ENCODE data around the gene FAM120B. TPM values are rescaled to one million over a fixed set of nuclear protein-coding genes. Genes with fewer than 3 reads are reported as not detected.
A peak's percentile ranks its signal among the peaks of the same experiment; 100 is the strongest.

The FAM120B gene
- polyA plus RNA-seq, 1 experiment: 8.8 TPM

DNA sequence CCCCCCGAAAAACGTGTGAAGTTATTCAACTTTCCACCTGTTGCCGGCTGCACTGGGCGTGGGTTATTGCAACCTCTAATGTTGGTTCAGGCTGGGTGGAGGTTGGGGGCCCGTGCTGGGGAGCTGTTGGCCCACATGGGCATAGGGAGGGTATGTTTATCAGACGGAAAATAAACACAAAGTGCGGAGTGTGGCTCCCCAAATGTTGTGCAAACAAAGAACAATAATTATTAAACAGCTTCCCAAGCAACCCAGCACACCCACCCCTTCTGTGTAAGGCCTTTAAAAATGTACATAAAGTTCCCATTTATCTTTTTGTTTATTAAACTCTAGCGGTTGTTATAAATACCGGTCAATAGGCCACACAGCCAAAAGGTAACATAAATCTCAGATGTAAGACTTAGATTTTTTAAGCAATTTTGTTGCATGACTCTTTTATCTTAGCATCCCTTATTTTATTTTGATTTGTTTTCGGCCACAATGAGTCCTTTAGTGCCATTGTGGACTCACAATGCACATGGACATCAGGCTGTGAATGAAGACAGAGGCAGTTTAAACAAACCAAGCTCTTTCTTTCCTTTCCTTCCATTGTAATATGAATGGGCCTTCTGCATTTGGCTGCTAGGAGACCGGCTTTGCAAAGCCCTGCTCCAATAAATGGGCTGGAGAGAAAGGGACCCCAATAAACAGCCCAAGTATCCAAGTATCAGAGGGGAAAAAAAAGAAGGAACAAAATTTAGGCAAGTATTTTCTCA is 8.8 kb upstream of the FAM120B start:
- peaks cover 34% of the 10 kb centered on the region for H3K27me3 ChIP-seq (ENCODE audit: control insufficient read depth, insufficient read depth, low read length)
- TF ChIP-seq, protein P1, sequence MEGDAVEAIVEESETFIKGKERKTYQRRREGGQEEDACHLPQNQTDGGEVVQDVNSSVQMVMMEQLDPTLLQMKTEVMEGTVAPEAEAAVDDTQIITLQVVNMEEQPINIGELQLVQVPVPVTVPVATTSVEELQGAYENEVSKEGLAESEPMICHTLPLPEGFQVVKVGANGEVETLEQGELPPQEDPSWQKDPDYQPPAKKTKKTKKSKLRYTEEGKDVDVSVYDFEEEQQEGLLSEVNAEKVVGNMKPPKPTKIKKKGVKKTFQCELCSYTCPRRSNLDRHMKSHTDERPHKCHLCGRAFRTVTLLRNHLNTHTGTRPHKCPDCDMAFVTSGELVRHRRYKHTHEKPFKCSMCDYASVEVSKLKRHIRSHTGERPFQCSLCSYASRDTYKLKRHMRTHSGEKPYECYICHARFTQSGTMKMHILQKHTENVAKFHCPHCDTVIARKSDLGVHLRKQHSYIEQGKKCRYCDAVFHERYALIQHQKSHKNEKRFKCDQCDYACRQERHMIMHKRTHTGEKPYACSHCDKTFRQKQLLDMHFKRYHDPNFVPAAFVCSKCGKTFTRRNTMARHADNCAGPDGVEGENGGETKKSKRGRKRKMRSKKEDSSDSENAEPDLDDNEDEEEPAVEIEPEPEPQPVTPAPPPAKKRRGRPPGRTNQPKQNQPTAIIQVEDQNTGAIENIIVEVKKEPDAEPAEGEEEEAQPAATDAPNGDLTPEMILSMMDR (IDR thresholded peaks at IDR 0.05; ENCODE audit: insufficient read depth, low read depth, low read length): no peak
- CTCF ChIA-PET: interaction anchor here (2.2 kb wide), 1 partner anchor 219 kb away, joined by 5 read pairs; no protein-coding TSS in a partner anchor

DNA sequence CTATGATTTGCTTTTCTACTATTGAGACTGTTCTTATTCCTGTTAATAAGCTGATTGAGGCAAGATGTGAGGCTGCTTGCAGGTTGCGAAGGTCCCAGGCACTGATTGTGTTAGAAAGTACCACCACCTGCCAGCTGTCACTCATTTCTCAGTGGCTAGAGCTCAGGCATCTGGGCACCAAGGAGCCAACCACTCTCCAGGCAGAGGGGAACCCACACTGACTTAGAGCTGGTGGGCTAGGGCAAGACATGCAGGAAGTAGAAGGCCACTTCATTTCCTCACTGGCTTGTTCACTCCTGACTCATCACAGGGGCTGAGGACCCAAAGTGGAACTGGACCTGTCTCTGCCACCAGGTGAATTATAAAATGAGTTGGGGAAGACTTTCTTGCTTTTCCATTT is 7.9 kb upstream of the FAM120B start:
- H3K27me3 ChIP-seq (ENCODE audit: control insufficient read depth, insufficient read depth, low read length): peaks cover 28% of the 10 kb centered on the region
- POLR2A ChIA-PET: no interaction called here
- no peaks in the 10 kb centered on the region for H3K36me3 ChIP-seq (ENCODE audit: control insufficient read depth, insufficient read depth, low read length)
- no peak for DNase-seq (ENCODE audit: low read depth)
- TF ChIP-seq, protein P1 (IDR thresholded peaks at IDR 0.05; ENCODE audit: insufficient read depth, low read depth, low read length): no peak
- H3K4me3 ChIP-seq (ENCODE audit: low read depth, low read length): no peak overlapping the region
- CTCF ChIA-PET: interaction anchor here (0.5 kb wide), 1 partner anchor 38 kb away, joined by 3 read pairs; no protein-coding TSS in a partner anchor

More for the DNA sequence above, 8.8 kb upstream of the FAM120B start:
- no peak for DNase-seq (ENCODE audit: low read depth)
- no peak overlapping the region for H3K4me3 ChIP-seq (ENCODE audit: low read depth, low read length)
- no peaks in the 10 kb centered on the region for H3K36me3 ChIP-seq (ENCODE audit: control insufficient read depth, insufficient read depth, low read length)
- POLR2A ChIA-PET: no interaction called here

DNA sequence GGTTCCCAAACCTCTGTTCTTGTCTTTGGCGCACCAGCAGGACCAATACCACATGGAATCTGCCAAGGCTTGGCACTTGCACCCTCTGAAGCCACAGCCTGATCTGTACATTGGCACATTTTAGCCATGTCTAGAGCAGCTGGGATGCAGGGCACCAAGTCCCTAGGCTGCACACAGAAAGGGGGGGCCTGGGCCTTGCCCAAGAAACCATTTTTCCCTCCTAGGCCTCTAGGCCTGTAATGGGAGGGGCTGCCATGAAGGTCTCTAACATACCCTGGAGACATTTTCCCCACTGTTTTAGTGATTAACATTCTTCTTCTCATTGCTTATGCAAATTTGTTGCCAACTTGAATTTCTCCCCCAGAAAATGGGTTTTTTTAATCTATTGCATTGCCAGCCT is 5.4 kb upstream of the FAM120B start:
- Histone ChIP-seq H3K36me3 (ENCODE audit: control insufficient read depth, insufficient read depth, low read length) (no peaks in the 10 kb centered on the region), H3K27me3 (ENCODE audit: control insufficient read depth, insufficient read depth, low read length) (peaks cover 11% of the 10 kb centered on the region), H3K4me3 (ENCODE audit: low read depth, low read length) (no peak overlapping the region)
- POLR2A ChIA-PET: no interaction called here
- no peak for DNase-seq (ENCODE audit: low read depth)
- CTCF ChIA-PET: no interaction called here
- TF ChIP-seq, protein P1 (IDR thresholded peaks at IDR 0.05; ENCODE audit: insufficient read depth, low read depth, low read length): no peak

DNA sequence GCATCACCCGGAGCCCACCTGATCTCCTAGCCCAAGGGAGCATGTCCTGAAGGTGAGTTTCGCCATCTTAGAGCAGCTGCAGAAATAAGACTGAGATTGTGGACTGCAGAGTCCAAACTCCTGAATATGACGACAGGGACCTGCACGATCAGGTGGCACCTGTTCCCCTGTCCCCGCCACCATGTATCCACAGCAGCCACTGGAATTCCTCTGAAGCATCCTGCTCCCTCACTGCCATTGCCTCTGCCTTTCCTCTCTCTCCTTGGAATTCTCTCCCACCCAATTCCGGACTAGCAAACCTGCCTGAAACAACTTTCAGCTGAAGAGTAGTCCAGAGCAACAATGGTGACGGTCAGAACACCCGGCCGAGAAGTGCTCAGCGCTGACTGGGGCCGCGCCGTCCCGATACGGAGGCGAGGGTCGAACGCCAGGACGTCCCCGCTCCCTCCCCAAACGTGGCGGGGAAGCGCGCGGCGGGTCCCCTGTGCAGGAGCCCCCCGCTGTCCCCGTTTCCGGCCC is 694 bp upstream of the FAM120B start:
- H3K4me3 ChIP-seq (ENCODE audit: low read depth, low read length): peak overlapping the region; percentile 93
- POLR2A ChIA-PET: no interaction called here
- no peaks in the 10 kb centered on the region for H3K27me3 ChIP-seq (ENCODE audit: control insufficient read depth, insufficient read depth, low read length)
- no peaks in the 10 kb centered on the region for H3K36me3 ChIP-seq (ENCODE audit: control insufficient read depth, insufficient read depth, low read length)
- DNase-seq (ENCODE audit: low read depth): no peak
- CTCF ChIA-PET: interaction anchor here (0.8 kb wide), 1 partner anchor 474 kb away, joined by 3 read pairs; no protein-coding TSS in a partner anchor
- TF ChIP-seq, protein P1 (IDR thresholded peaks at IDR 0.05; ENCODE audit: insufficient read depth, low read depth, low read length): no peak

DNA sequence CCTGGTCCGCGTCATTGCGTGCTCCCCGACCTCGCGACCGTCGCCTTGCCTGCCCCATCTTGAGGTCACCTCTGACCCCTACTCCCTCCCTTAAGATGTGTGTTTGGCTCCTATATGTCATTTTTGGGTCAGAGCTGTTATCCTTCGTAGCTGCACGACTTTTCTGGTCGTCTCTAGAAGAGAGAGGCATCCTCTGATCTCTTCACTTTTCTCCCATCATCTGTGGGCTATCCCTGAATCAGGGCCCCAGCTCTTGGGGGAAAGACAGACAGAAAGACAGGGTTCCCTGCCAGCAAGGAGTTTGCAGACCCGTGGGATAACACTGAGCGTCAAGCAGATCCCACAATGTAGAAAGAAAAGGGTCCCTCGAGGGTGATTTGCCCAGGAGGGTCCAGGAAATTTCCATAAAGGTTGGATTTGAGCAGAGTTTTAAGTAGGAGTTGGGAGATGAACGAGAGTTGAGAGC is 555 bp downstream of the FAM120B start:
- ChIA-PET CTCF (interaction anchor here (1.0 kb wide), 1 partner anchor 211 kb away, joined by 3 read pairs; no protein-coding TSS in a partner anchor), POLR2A (no interaction called here)
- Histone ChIP-seq H3K4me3 (ENCODE audit: low read depth, low read length) (peak overlapping the region; percentile 93), H3K36me3 (ENCODE audit: control insufficient read depth, insufficient read depth, low read length) (no peaks in the 10 kb centered on the region), H3K27me3 (ENCODE audit: control insufficient read depth, insufficient read depth, low read length) (no peaks in the 10 kb centered on the region)
- TF ChIP-seq, protein P1 (IDR thresholded peaks at IDR 0.05; ENCODE audit: insufficient read depth, low read depth, low read length): no peak
- no peak for DNase-seq (ENCODE audit: low read depth)
